GM23248 (cell line): ENCODE results near the gene GRIA1. TPM values are rescaled to one million over a fixed set of nuclear protein-coding genes. Genes with fewer than 3 reads are reported as not detected.

Experiments
- DNase-seq: peaks from one replicate; pipeline ENCODE4 v3.0.0-alpha.2; 2015
- H2AFZ ChIP-seq: fragments of 200-600 bp; sonication (generic); 2 replicates; pipeline ENCODE4 v1.6.1; 2016; ENCODE audit warnings: antibody characterized with exemption
- H3F3A ChIP-seq: fragments of 200-600 bp; sonication (generic); 2 replicates; pipeline ENCODE4 v1.6.1; 2016; ENCODE audit warnings: mild to moderate bottlenecking, antibody characterized with exemption, mixed run types; ENCODE audit not compliant: insufficient read depth
- H3K27ac ChIP-seq: fragments of 200-600 bp; sonication (generic); 2 replicates; pipeline ENCODE4 v1.5.1; 2016; ENCODE audit warnings: mild to moderate bottlenecking
- H3K27me3 ChIP-seq: fragments of 200-600 bp; sonication (generic); replicated peaks from 2 replicates; pipeline ENCODE4 v1.6.1; 2016; ENCODE audit warnings: mild to moderate bottlenecking; ENCODE audit not compliant: insufficient read depth
- H3K36me3 ChIP-seq: fragments of 200-600 bp; sonication (generic); 2 replicates; pipeline ENCODE4 v1.6.1; 2016; ENCODE audit warnings: low read depth, mild to moderate bottlenecking
- H3K4me1 ChIP-seq: fragments of 200-600 bp; sonication (generic); 2 replicates; pipeline ENCODE4 v1.6.1; 2016; ENCODE audit warnings: mild to moderate bottlenecking; ENCODE audit not compliant: insufficient read depth
- H3K4me2 ChIP-seq: fragments of 200-600 bp; sonication (generic); one replicate; pipeline ENCODE4 v1.6.1; 2016; ENCODE audit warnings: mild to moderate bottlenecking; ENCODE audit not compliant: unreplicated experiment
- H3K4me3 ChIP-seq: fragments of 200-600 bp; sonication (generic); 2 replicates; pipeline ENCODE4 v1.5.1; 2016; ENCODE audit warnings: mild to moderate bottlenecking
- H3K79me2 ChIP-seq: fragments of 200-600 bp; sonication (generic); 2 replicates; pipeline ENCODE4 v1.6.1; 2016; ENCODE audit warnings: mild to moderate bottlenecking; ENCODE audit not compliant: insufficient read depth
- H3K9ac ChIP-seq: fragments of 200-600 bp; sonication (generic); 2 replicates; pipeline ENCODE4 v1.6.1; 2016; ENCODE audit warnings: mild to moderate bottlenecking
- H3K9me2 ChIP-seq: fragments of 200-600 bp; sonication (generic); 2 replicates; pipeline ENCODE4 v1.6.1; 2016; ENCODE audit warnings: mixed run types, mild to moderate bottlenecking, moderate library complexity; ENCODE audit not compliant: insufficient read depth
- H3K9me3 ChIP-seq: fragments of 200-600 bp; sonication (generic); one replicate; pipeline ENCODE4 v1.6.1; 2017; ENCODE audit warnings: low read depth
- H4K20me1 ChIP-seq: fragments of 200-600 bp; sonication (generic); 2 replicates; pipeline ENCODE4 v1.6.0; 2016; ENCODE audit not compliant: insufficient read depth
- EZH2 ChIP-seq: fragments of 200-600 bp; sonication (generic); IDR thresholded peaks from 2 replicates; pipeline ENCODE4 v1.6.1; 2018; ENCODE audit warnings: antibody characterized with exemption, mild to moderate bottlenecking; ENCODE audit not compliant: insufficient read depth, poor library complexity, severe bottlenecking
- EZH2phosphoT487 ChIP-seq: fragments of 200-600 bp; sonication (generic); IDR thresholded peaks from 2 replicates; pipeline ENCODE4 v1.6.1; 2018; ENCODE audit warnings: antibody characterized with exemption, moderate library complexity, mild to moderate bottlenecking, low read depth; ENCODE audit not compliant: insufficient read depth
- WGBS, 2 experiments: methylation state at CpG; one replicate each; pipeline ENCODE4 v1.1.6; 2015 to 2017; ENCODE audit warnings: low lambda C conversion rate in 2 of 2, low coverage in 1 of 2; ENCODE audit errors: missing lambda C conversion rate in 2 of 2; 5-methylcytosine and 5-hydroxymethylcytosine counted together
- in situ Hi-C: fragments of 300-500 bp; cut with MboI; formaldehyde crosslinking; loops from 2 replicates; pipeline ENCODE4 v1.15.0; 2020
- polyA plus RNA-seq: library from polyadenylated mRNA; unstranded; fragments of >200 nt; fragmentation: Nextera tagmentation; extraction: Ambion mirVana; gene quantifications from 2 replicates; pipeline ENCODE4 v1.2.1, GENCODE V29; 2016
- total RNA-seq: library from RNA; depleted of rRNA; stranded (reverse); fragments of >200 nt; shearing (Covaris generic); gene quantifications from 2 replicates; pipeline ENCODE4 v1.2.3, GENCODE V29; 2014

GRIA1 gene
- total and polyA plus RNA-seq, 2 experiments from 2014 or later = 0.04 to 0.11 TPM

DNA sequence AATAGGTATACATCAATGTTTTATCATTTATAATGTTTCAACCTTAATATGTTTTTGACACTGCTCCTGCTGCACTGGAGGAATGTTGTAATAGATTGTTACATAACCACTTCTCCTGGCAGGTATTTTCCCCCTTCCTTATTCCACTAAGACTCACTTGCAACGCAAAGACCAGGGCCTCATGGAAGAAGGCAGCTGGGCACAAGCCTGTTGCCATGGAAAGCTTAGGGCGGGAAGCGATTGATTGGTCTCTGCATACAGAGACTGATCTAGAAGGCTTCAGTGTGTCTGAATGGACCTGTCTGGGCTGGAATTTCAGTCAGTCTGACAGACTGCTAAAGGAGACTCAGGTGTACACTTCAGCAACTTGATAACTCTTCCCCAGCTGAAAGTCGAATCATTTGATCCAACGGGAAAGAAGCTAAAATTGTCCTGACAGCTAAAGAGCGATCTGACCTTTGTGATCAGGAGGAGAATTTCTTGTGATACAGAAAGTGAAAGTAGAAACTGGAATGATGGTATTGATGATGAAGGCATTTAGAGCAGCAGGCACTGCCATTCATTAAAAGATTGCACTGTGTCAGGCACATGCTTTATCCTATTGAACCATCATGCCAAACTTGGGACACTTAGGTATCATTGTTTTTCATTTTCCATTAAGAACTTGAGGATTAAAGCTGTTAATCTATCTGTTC is 65.1 kb downstream of the GRIA1 start:
- Histone ChIP-seq H3K9me2 (no peaks in the 10 kb centered on the region), H3K4me1 (peaks cover 29% of the 10 kb centered on the region), H3K4me3 (no peak overlapping the region), H3K27ac (no peak overlapping the region), H3K36me3 (no peaks in the 10 kb centered on the region), H3K9me3 (no peaks in the 10 kb centered on the region), H3K9ac (no peak overlapping the region), H3K79me2 (no peaks in the 10 kb centered on the region), H3K4me2 (no peak overlapping the region), H4K20me1 (no peaks in the 10 kb centered on the region), H3K27me3 (no peaks in the 10 kb centered on the region), H2AFZ (no peak overlapping the region), H3F3A (peaks cover 28% of the 10 kb centered on the region)
- no peak for DNase-seq
- TF ChIP-seq EZH2 (no peak), EZH2phosphoT487 (no peak)
- in situ Hi-C loops = no loop called here
- WGBS, 2 experiments = 75 to 76% methylated on average over 6 of the region's 6 CpGs

GRCh38 chr5:153558957-153559356 is 68.5 kb downstream of the GRIA1 start:
- H4K20me1 ChIP-seq = no peaks in the 10 kb centered on the region
- H3F3A ChIP-seq = no peaks in the 10 kb centered on the region; the same call in 1 of the 2 replicates
- no peak overlapping the region for H3K4me2 ChIP-seq
- H2AFZ ChIP-seq = no peak overlapping the region
- H3K9ac ChIP-seq = no peak overlapping the region
- TF ChIP-seq EZH2 = no peak
- TF ChIP-seq EZH2phosphoT487 = no peak
- in situ Hi-C loops = no loop called here
- no peaks in the 10 kb centered on the region for H3K9me3 ChIP-seq
- peaks cover 17% of the 10 kb centered on the region for H3K4me1 ChIP-seq
- H3K79me2 ChIP-seq = no peaks in the 10 kb centered on the region
- WGBS, 2 experiments = 86 to 88% methylated on average over 3 of the region's 3 CpGs
- no peak overlapping the region for H3K27ac ChIP-seq
- H3K27me3 ChIP-seq = no peaks in the 10 kb centered on the region
- no peaks in the 10 kb centered on the region for H3K36me3 ChIP-seq
- no peak overlapping the region for H3K4me3 ChIP-seq
- no peak for DNase-seq
- H3K9me2 ChIP-seq = no peaks in the 10 kb centered on the region

DNA sequence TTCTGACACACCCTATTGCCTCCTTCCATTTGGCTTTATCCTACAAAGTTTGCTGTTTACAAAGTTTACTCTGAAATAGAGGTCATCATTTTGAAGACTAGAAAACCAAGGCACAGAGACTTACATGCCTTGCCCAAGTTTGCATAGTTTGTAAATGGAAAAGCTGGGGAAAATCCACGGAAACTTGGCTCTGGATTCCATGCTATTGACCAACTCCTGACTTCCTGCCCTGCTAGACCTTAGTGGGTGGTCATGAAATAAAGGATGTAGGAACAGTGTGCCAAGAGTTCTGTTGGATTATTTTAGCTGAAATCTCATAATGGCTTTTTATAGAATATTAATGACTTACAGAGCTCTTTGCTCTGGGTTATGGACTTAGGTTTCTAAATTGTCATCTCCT is 69.5 kb downstream of the GRIA1 start:
- in situ Hi-C loops = no loop called here
- no peak overlapping the region for H3K4me3 ChIP-seq
- no peak overlapping the region for H3K4me2 ChIP-seq
- no peak overlapping the region for H2AFZ ChIP-seq
- H3K27ac ChIP-seq = no peak overlapping the region
- no peaks in the 10 kb centered on the region; the same call in 1 of the 2 replicates for H3F3A ChIP-seq
- no peaks in the 10 kb centered on the region for H4K20me1 ChIP-seq
- H3K9me3 ChIP-seq = no peaks in the 10 kb centered on the region
- no peaks in the 10 kb centered on the region for H3K79me2 ChIP-seq
- no peak for DNase-seq
- 9 to 21% methylated on average over 1 of the region's 1 CpG for WGBS, 2 experiments
- H3K27me3 ChIP-seq = no peaks in the 10 kb centered on the region
- no peak for TF ChIP-seq EZH2phosphoT487
- no peak for TF ChIP-seq EZH2
- H3K9me2 ChIP-seq = no peaks in the 10 kb centered on the region
- H3K36me3 ChIP-seq = no peaks in the 10 kb centered on the region
- no peak overlapping the region for H3K9ac ChIP-seq
- peaks cover 17% of the 10 kb centered on the region for H3K4me1 ChIP-seq

- H3K4me3 ChIP-seq = no peak overlapping the region
- no peak overlapping the region for H2AFZ ChIP-seq
Measured at GRCh38 chr5:153562189-153562588, 71.7 kb downstream of the GRIA1 start.

More at GRCh38 chr5:153562189-153562588, 71.7 kb downstream of the GRIA1 start:
- Histone ChIP-seq H3K36me3 (no peaks in the 10 kb centered on the region), H3K9ac (no peak overlapping the region), H3K9me2 (no peaks in the 10 kb centered on the region), H3K4me2 (peak overlapping the region; percentile 10), H3F3A (peaks cover 11% of the 10 kb centered on the region), H3K79me2 (no peaks in the 10 kb centered on the region), H3K27me3 (no peaks in the 10 kb centered on the region), H3K9me3 (no peaks in the 10 kb centered on the region), H3K4me1 (peaks cover 21% of the 10 kb centered on the region), H3K27ac (no peak overlapping the region), H4K20me1 (no peaks in the 10 kb centered on the region)
- TF ChIP-seq EZH2 = no peak
- TF ChIP-seq EZH2phosphoT487 = no peak
- 0% methylated on average over 1 of the region's 1 CpG for whole genome bisulfite sequencing, 2 experiments
- in situ Hi-C loops = no loop called here
- peak; percentile 75 for DNase-seq
